ENCODE results near the gene CFAP73.

- TF ChIP-seq, protein P1, sequence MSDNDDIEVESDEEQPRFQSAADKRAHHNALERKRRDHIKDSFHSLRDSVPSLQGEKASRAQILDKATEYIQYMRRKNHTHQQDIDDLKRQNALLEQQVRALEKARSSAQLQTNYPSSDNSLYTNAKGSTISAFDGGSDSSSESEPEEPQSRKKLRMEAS (CRISPR knock-in tag; IDR thresholded peaks at IDR 0.05) = no peak
- TF ChIP-seq CTCF (IDR thresholded peaks at IDR 0.05) (no peak), TEAD1 (CRISPR knock-in tag; IDR thresholded peaks at IDR 0.05) (no peak), FOXP1 (CRISPR knock-in tag; IDR thresholded peaks at IDR 0.05; ENCODE audit: borderline replicate concordance) (no peak), ZNF263 (CRISPR knock-in tag; IDR thresholded peaks at IDR 0.05; ENCODE audit: low read depth) (no peak), GRHL2 (CRISPR knock-in tag; IDR thresholded peaks at IDR 0.05; ENCODE audit: insufficient replicate concordance, severe bottlenecking) (no peak), E2F4 (CRISPR knock-in tag; IDR thresholded peaks at IDR 0.05; ENCODE audit: borderline replicate concordance, low read depth) (no peak), NR3C1 (CRISPR knock-in tag; conservative IDR thresholded peaks at IDR 0.05; ENCODE audit: low read depth) (no peak), SMAD3 (CRISPR knock-in tag; IDR thresholded peaks at IDR 0.05; ENCODE audit: borderline replicate concordance) (no peak), USF1 (CRISPR knock-in tag; IDR thresholded peaks at IDR 0.05) (no peak)
- TF ChIP-seq, protein P2, sequence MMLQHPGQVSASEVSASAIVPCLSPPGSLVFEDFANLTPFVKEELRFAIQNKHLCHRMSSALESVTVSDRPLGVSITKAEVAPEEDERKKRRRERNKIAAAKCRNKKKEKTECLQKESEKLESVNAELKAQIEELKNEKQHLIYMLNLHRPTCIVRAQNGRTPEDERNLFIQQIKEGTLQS (CRISPR knock-in tag; conservative IDR thresholded peaks at IDR 0.05) = no peak
- TF ChIP-seq, protein P3, sequence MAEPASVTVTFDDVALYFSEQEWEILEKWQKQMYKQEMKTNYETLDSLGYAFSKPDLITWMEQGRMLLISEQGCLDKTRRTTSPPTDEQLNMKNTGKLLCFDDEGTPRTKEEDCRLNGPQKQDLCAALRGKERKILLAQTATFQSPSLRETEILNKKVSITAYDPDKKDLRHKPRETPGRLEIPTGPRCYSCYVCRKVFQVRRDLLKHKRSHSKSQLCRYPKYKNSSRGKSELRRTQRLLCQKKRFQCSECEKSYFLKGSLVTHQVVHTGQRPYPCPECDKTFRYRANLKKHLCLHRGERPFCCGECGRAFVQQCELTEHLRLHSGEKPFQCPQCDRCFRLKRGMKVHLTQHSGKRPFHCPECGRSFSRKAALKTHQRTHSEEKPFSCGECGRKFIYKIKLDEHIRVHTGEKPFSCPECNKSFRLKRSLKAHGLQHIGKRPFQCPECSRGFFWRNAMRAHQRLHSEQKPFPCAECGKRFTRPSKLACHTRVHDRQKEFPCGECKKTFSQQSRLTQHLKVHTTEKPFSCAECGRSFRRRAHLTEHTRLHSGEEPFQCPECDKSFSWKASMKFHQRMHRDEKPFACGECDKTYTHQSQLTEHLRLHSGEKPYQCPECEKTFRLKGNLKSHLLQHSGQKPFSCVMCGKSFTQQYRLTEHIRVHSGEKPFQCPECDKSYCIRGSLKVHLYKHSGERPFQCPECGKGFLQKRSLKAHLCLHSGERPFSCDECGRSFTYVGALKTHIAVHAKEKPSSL (CRISPR knock-in tag; conservative IDR thresholded peaks at IDR 0.05) = no peak
- TF ChIP-seq, protein P4, sequence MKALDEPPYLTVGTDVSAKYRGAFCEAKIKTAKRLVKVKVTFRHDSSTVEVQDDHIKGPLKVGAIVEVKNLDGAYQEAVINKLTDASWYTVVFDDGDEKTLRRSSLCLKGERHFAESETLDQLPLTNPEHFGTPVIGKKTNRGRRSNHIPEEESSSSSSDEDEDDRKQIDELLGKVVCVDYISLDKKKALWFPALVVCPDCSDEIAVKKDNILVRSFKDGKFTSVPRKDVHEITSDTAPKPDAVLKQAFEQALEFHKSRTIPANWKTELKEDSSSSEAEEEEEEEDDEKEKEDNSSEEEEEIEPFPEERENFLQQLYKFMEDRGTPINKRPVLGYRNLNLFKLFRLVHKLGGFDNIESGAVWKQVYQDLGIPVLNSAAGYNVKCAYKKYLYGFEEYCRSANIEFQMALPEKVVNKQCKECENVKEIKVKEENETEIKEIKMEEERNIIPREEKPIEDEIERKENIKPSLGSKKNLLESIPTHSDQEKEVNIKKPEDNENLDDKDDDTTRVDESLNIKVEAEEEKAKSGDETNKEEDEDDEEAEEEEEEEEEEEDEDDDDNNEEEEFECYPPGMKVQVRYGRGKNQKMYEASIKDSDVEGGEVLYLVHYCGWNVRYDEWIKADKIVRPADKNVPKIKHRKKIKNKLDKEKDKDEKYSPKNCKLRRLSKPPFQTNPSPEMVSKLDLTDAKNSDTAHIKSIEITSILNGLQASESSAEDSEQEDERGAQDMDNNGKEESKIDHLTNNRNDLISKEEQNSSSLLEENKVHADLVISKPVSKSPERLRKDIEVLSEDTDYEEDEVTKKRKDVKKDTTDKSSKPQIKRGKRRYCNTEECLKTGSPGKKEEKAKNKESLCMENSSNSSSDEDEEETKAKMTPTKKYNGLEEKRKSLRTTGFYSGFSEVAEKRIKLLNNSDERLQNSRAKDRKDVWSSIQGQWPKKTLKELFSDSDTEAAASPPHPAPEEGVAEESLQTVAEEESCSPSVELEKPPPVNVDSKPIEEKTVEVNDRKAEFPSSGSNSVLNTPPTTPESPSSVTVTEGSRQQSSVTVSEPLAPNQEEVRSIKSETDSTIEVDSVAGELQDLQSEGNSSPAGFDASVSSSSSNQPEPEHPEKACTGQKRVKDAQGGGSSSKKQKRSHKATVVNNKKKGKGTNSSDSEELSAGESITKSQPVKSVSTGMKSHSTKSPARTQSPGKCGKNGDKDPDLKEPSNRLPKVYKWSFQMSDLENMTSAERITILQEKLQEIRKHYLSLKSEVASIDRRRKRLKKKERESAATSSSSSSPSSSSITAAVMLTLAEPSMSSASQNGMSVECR (CRISPR knock-in tag; IDR thresholded peaks at IDR 0.05; ENCODE audit: borderline replicate concordance) = no peak
Measured at GRCh38 chr12:113146999-113147398, 2.5 kb upstream of the CFAP73 start.
